GM21526 (cell line): ENCODE data around the gene EPN2.

Experiments used
- ATAC-seq: cut with Tn5 transposase; IDR thresholded peaks from one replicate; pipeline ENCODE4 v1.9.1; 2021; ENCODE audit warnings: moderate library complexity; ENCODE audit not compliant: unreplicated experiment, low FRiP score

Gene EPN2

GRCh38 chr17:19306160-19307111, 69.3 kb downstream of the EPN2 start:
- peak; percentile 73 for ATAC-seq

- ATAC-seq = no peak
Measured at GRCh38 chr17:19307521-19307920, 70.4 kb downstream of the EPN2 start.

- no peak for ATAC-seq
Measured at GRCh38 chr17:19308398-19308797, 71.2 kb downstream of the EPN2 start.

- ATAC-seq = no peak
Measured at GRCh38 chr17:19309701-19310100, 72.5 kb downstream of the EPN2 start.

GRCh38 chr17:19310151-19310550, 73.0 kb downstream of the EPN2 start:
- no peak for ATAC-seq

- ATAC-seq = no peak
Measured at GRCh38 chr17:19311016-19311415, 73.8 kb downstream of the EPN2 start.

- ATAC-seq = no peak
Measured at GRCh38 chr17:19311421-19312215, 74.5 kb downstream of the EPN2 start.

GRCh38 chr17:19312406-19312805, 75.2 kb downstream of the EPN2 start:
- ATAC-seq = no peak

- ATAC-seq = no peak
Measured at GRCh38 chr17:19313066-19313745, 76.0 kb downstream of the EPN2 start.

GRCh38 chr17:19313746-19314651, 76.8 kb downstream of the EPN2 start:
- ATAC-seq = no peak

- no peak for ATAC-seq
Measured at GRCh38 chr17:19315104-19315503, 77.9 kb downstream of the EPN2 start.

GRCh38 chr17:19316761-19317358, 79.7 kb downstream of the EPN2 start:
- no peak for ATAC-seq

- peak; percentile 86 for ATAC-seq
Measured at GRCh38 chr17:19317359-19318095, 80.4 kb downstream of the EPN2 start.

- no peak for ATAC-seq
Measured at GRCh38 chr17:19318611-19319010, 81.4 kb downstream of the EPN2 start.

- ATAC-seq = no peak
Measured at GRCh38 chr17:19319771-19320505, 82.8 kb downstream of the EPN2 start.

- no peak for ATAC-seq
Measured at GRCh38 chr17:19320876-19321275, 83.7 kb downstream of the EPN2 start.

GRCh38 chr17:19321481-19322128, 84.4 kb downstream of the EPN2 start:
- ATAC-seq = no peak

GRCh38 chr17:19322129-19322505, 85.0 kb downstream of the EPN2 start:
- ATAC-seq = no peak
